Esophagus (tissue), 2 donors: ENCODE measurements around the gene KIF13A. TPM values are rescaled to one million over a fixed set of nuclear protein-coding genes. Genes with fewer than 3 reads are reported as not detected.

Experiments
- H3K27ac ChIP-seq, 2 donors: one replicate each; pipeline ENCODE4 v1.5.1; 2013; ENCODE audit warnings: low read depth in 2 of 2, mild to moderate bottlenecking in 2 of 2, inconsistent platforms in 1 of 2, low read length in 1 of 2, moderate library complexity in 1 of 2
- H3K27me3 ChIP-seq, 2 donors: one replicate each; pipeline ENCODE4 v1.6.1; 2013; ENCODE audit warnings: low read length in 2 of 2, control low read depth in 1 of 2, mild to moderate bottlenecking in 1 of 2; ENCODE audit not compliant: insufficient read depth in 2 of 2, control insufficient read depth in 1 of 2
- H3K36me3 ChIP-seq, 2 donors: one replicate each; pipeline ENCODE4 v1.6.1; 2013; ENCODE audit warnings: low read length in 1 of 2; ENCODE audit not compliant: control insufficient read depth in 2 of 2, insufficient read depth in 2 of 2
- H3K4me1 ChIP-seq, 2 donors: one replicate each; pipeline ENCODE4 v1.6.1; 2013; ENCODE audit warnings: low read length in 1 of 2; ENCODE audit not compliant: control insufficient read depth in 2 of 2, insufficient read depth in 2 of 2
- H3K4me3 ChIP-seq, 2 donors: one replicate each; pipeline ENCODE4 v1.5.1; 2013; ENCODE audit warnings: low read length in 2 of 2, mild to moderate bottlenecking in 2 of 2, low read depth in 1 of 2, moderate library complexity in 1 of 2
- H3K9me3 ChIP-seq, 2 donors: one replicate each; pipeline ENCODE4 v1.6.1; 2013; ENCODE audit warnings: mild to moderate bottlenecking in 2 of 2, low read depth in 1 of 2, low read length in 1 of 2, moderate library complexity in 1 of 2; ENCODE audit not compliant: control insufficient read depth in 2 of 2, insufficient read depth in 1 of 2
- WGBS, 2 donors: extraction: QIAGEN DNeasy Blood & Tissue Kit; methylation state at CpG; one replicate each; pipeline ENCODE4 v1.1.7; 2013; 5-methylcytosine and 5-hydroxymethylcytosine counted together
- polyA plus RNA-seq, 2 donors: library from polyadenylated mRNA; stranded (reverse); fragments of 200-250 nt; gene quantifications; one replicate each; pipeline ENCODE4 v1.2.3, GENCODE V29; 2013
- donor health status: healthy with polysubstance abuse.
- donor health status: Bipolar disorder and iron deficiency.

The KIF13A gene
- polyA plus RNA-seq, 2 donors: 7.7 to 11.5 TPM

DNA sequence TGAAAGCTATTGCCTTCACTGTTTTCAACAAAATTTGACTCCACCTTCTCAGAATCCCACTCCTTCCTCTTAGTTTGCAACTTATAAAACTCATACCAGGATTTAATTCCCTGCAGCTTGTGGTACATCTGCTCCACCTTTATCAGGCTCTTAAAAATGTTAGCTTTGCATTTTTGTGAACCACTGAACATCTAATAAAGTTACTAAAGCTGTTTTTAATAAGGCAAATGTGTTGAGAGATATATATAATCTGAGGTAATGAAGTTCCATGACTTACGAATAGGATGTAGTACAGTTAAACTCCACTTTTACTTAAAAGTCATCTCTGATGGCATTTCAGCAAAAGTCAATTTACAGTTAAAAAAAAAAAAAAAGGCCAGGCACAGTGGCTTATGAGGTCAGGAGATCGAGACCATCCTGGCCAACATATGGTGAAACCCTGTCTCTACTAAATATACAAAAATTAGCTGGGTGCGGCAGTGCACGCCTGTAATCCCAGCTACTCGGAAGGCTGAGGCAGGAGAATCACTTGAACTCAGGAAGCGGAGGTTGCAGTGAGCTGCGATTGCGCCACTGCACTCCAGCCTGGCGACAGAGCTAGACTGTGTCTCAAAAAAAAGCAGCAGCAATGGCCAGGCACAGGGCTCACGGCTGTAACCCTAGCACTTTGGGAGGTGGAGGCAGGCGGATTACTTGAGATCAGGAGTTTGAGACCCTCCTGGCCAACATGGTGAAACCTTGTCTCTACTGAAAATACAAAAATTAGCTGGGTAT lies 106.2 kb downstream of the KIF13A start:
- WGBS, 2 donors: 88 to 92% methylated on average over 11 of the region's 11 CpGs
- Histone ChIP-seq H3K27me3 (no peaks in the 10 kb centered on the region), H3K4me3 (no peak overlapping the region), H3K36me3 (no peaks in the 10 kb centered on the region), H3K27ac (no peak overlapping the region), H3K4me1 (peaks cover 0 to 3% of the 10 kb centered on the region in 2 donors), H3K9me3 (no peaks in the 10 kb centered on the region)

- H3K9me3 ChIP-seq: no peaks in the 10 kb centered on the region
- H3K27ac ChIP-seq: no peak overlapping the region
- H3K4me1 ChIP-seq: peaks cover 2 to 3% of the 10 kb centered on the region in 2 donors
- no peaks in the 10 kb centered on the region for H3K27me3 ChIP-seq
- H3K36me3 ChIP-seq: no peaks in the 10 kb centered on the region
- 67 to 71% methylated on average over 2 of the region's 2 CpGs for WGBS, 2 donors
- no peak overlapping the region for H3K4me3 ChIP-seq
Measured at GRCh38 chr6:17879184-17879583, 108.3 kb downstream of the KIF13A start.

GRCh38 chr6:17878734-17879133 lies 108.7 kb downstream of the KIF13A start:
- H3K4me1 ChIP-seq: peaks cover 2 to 3% of the 10 kb centered on the region in 2 donors
- no peaks in the 10 kb centered on the region for H3K36me3 ChIP-seq
- no peak overlapping the region for H3K4me3 ChIP-seq
- H3K27ac ChIP-seq: no peak overlapping the region
- WGBS, 2 donors: 63 to 65% methylated on average over 1 of the region's 1 CpG
- no peaks in the 10 kb centered on the region for H3K9me3 ChIP-seq
- H3K27me3 ChIP-seq: no peaks in the 10 kb centered on the region

DNA sequence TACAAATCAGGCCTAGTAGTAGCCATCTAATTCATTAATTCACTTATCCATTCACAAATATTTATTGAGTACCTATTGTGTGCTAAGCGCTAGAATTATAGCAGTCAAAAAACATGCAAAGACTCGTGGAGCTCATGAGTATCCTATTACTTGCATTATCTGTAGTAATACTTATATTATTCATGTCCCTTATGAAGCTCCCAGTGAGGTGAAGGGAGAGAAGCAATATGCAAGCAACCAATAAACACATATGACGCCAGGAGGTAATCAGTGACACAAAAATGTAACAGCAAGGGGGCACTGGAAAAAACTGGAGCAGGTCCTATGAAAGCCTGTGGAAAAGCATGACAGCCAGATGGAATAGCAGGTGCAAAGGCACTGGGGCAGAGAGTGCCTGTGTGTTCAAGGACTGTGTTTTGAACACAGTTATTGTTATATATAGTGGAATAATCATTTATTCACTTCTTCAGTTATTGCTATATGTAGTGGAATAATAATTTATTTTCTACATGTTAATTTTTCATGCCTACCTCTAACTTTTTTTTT lies 109.5 kb downstream of the KIF13A start:
- no peaks in the 10 kb centered on the region for H3K9me3 ChIP-seq
- H3K36me3 ChIP-seq: no peaks in the 10 kb centered on the region
- H3K27ac ChIP-seq: peak overlapping the region in 1 of 2 donors; percentile 54
- no peaks in the 10 kb centered on the region for H3K27me3 ChIP-seq
- peaks cover 2 to 3% of the 10 kb centered on the region in 2 donors for H3K4me1 ChIP-seq
- no peak overlapping the region for H3K4me3 ChIP-seq
- whole genome bisulfite sequencing, 2 donors: 64 to 79% methylated on average over 3 of the region's 3 CpGs

DNA sequence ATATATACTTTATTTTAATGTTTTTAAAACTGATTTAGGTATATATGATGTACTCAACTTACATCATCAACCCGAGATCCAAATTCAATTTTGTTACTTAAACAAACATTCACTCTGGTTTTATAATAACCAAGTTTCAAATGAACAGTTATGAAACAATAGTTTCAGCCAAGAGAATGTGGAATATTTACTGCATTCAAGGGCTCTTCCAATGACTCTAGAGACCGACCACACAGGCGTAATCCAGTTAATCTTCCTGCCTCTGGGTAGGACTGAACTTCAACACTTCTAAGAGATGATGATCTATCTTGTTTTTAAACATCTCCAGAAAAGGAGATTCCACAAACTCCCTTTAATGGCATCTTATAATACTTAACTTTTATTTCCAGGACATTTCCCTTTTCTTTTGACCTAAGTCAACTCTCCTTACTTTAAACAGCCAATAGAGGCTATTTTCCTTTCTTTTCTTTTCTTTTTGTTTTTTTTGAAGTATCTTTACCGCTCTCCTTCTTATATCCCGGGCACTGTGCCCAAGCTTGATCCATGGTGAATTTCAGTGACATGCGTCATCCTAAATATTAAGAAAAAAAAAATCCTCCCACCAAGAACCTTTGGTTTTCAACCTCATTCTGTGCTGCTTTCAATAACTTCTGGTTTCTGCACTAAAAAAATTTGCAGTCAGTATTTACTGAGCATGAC lies 110.1 kb downstream of the KIF13A start:
- 33 to 51% methylated on average over 6 of the region's 6 CpGs for WGBS, 2 donors
- Histone ChIP-seq H3K4me1 (peaks cover 2 to 3% of the 10 kb centered on the region in 2 donors), H3K9me3 (no peaks in the 10 kb centered on the region), H3K27ac (no peak overlapping the region), H3K4me3 (no peak overlapping the region), H3K36me3 (no peaks in the 10 kb centered on the region), H3K27me3 (no peaks in the 10 kb centered on the region)

DNA sequence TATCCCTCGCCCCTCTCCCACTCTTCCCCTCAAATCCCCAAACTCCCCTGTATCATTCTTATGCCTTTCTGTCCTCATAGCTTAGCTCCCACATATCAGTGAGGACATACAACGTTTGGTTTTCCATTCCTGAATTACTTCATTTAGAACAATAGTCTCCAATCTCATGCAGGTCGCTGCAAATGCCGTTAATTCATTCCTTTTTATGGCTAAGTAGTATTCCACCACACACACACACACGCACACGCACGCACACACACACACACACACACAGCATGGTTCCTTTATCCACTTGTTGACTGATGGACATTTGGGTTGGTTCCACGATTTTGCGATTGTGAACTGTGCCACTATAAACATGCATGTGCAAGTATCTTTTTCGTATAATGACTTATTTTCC lies 112.7 kb downstream of the KIF13A start:
- H3K27ac ChIP-seq: no peak overlapping the region
- 79% methylated on average over 10 of the region's 10 CpGs for WGBS, 2 donors
- H3K27me3 ChIP-seq: no peaks in the 10 kb centered on the region
- H3K4me3 ChIP-seq: no peak overlapping the region
- no peaks in the 10 kb centered on the region for H3K9me3 ChIP-seq
- H3K36me3 ChIP-seq: no peaks in the 10 kb centered on the region
- peaks cover 2 to 3% of the 10 kb centered on the region in 2 donors for H3K4me1 ChIP-seq

- 95 to 98% methylated on average over 2 of the region's 2 CpGs for WGBS, 2 donors
- H3K4me1 ChIP-seq: peaks cover 2 to 3% of the 10 kb centered on the region in 2 donors
Measured at GRCh38 chr6:17872908-17873307, 114.5 kb downstream of the KIF13A start.

DNA sequence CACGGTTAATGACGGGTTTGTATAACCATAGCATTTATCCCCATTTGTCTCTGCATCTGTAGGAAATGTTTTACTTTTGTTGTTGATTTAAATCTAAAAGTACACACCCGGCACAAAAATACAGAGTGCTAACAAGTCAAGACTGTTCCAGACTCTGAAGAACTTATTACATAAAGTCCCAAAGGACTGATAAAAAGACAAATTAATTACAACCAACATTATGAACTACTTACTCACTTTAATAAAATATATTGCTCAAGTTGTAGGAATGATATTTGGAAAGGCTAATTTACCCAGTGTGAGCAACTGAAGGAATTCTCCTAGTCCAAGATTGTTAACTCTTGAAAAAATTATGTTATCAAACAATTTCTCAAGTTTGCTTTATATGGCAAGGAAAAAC lies 115.6 kb downstream of the KIF13A start:
- Histone ChIP-seq H3K27ac (no peak overlapping the region), H3K36me3 (no peaks in the 10 kb centered on the region), H3K9me3 (no peaks in the 10 kb centered on the region), H3K4me1 (peaks cover 2 to 5% of the 10 kb centered on the region in 2 donors), H3K4me3 (no peak overlapping the region), H3K27me3 (no peaks in the 10 kb centered on the region)
- WGBS, 2 donors: 73 to 76% methylated on average over 3 of the region's 3 CpGs

More at GRCh38 chr6:17872908-17873307, 114.5 kb downstream of the KIF13A start:
- H3K4me3 ChIP-seq: no peak overlapping the region
- H3K27me3 ChIP-seq: no peaks in the 10 kb centered on the region
- H3K9me3 ChIP-seq: no peaks in the 10 kb centered on the region
- H3K36me3 ChIP-seq: no peaks in the 10 kb centered on the region
- H3K27ac ChIP-seq: no peak overlapping the region

GRCh38 chr6:17871189-17871519 lies 116.3 kb downstream of the KIF13A start:
- Histone ChIP-seq H3K4me1 (peaks cover 2% of the 10 kb centered on the region in 2 donors), H3K36me3 (no peaks in the 10 kb centered on the region), H3K27ac (no peak overlapping the region), H3K27me3 (no peaks in the 10 kb centered on the region), H3K4me3 (no peak overlapping the region), H3K9me3 (no peaks in the 10 kb centered on the region)
- 87 to 96% methylated on average over 1 of the region's 1 CpG for WGBS, 2 donors
